ENCODE results near the gene RGS17.

- TF ChIP-seq CTCF (IDR thresholded peaks at IDR 0.05 in 2 of 3, conservative IDR thresholded peaks at IDR 0.05 in 1 of 3; ENCODE audit: control insufficient read depth in 2 of 3, extremely low read depth in 1 of 3, insufficient read depth in 1 of 3, low read depth in 3 of 3, low read length in 3 of 3), result no peak
- TF ChIP-seq ATF2 (IDR thresholded peaks at IDR 0.05; ENCODE audit: low read length), result no peak
- no peak for TF ChIP-seq BCLAF1 (IDR thresholded peaks at IDR 0.05)
- TF ChIP-seq SIX5 (IDR thresholded peaks at IDR 0.05; ENCODE audit: low read depth, low read length, severe bottlenecking), result no peak
- TF ChIP-seq HDGF (IDR thresholded peaks at IDR 0.05), result no peak
- TF ChIP-seq ZNF274 (IDR thresholded peaks at IDR 0.05; ENCODE audit: insufficient read depth, insufficient read length), result no peak
- TF ChIP-seq BRCA1 (IDR thresholded peaks at IDR 0.05; ENCODE audit: low read depth, low read length), result no peak
- TF ChIP-seq USF1 (IDR thresholded peaks at IDR 0.05; ENCODE audit: borderline replicate concordance, extremely low read length, insufficient read depth, low read depth, low read length), result no peak
- no peak for TF ChIP-seq STAT3 (IDR thresholded peaks at IDR 0.05; ENCODE audit: low read depth, low read length)
- no peak for TF ChIP-seq CHD1 (IDR thresholded peaks at IDR 0.05; ENCODE audit: low read depth, low read length)
Observed at GRCh38 chr6:153172815-153173214, 41.7 kb upstream of the RGS17 start.
